IPS DF 6.9 (cell line): ENCODE results near the gene MYO3B.
"Not testable (repeated sequence)": the region's sequence is repeated elsewhere in the genome, so short reads cannot be mapped to it uniquely, and the experiment has no call there.

Source experiments
- DNase-seq: peaks from one replicate; pipeline ENCODE4 v3.0.0-alpha.2; 2013; ENCODE audit warnings: low read depth, low spot score
- H3K27ac ChIP-seq: one replicate; pipeline ENCODE4 v1.5.1; 2013; ENCODE audit warnings: low read length, control low read depth
- H3K27me3 ChIP-seq: 2 replicates; pipeline ENCODE4 v1.6.1; 2013; ENCODE audit warnings: mild to moderate bottlenecking, low read length; ENCODE audit not compliant: control insufficient read depth, insufficient read depth
- H3K36me3 ChIP-seq: 2 replicates; pipeline ENCODE4 v1.6.1; 2013; ENCODE audit warnings: low read length; ENCODE audit not compliant: control insufficient read depth, insufficient read depth
- H3K4me1 ChIP-seq: 2 replicates; pipeline ENCODE4 v1.6.1; 2013; ENCODE audit warnings: low read length; ENCODE audit not compliant: control insufficient read depth, insufficient read depth
- H3K4me3 ChIP-seq: 2 replicates; pipeline ENCODE4 v1.5.1; 2013; ENCODE audit warnings: mild to moderate bottlenecking, low read length
- H3K9me3 ChIP-seq: 2 replicates; pipeline ENCODE4 v1.6.1; 2013; ENCODE audit warnings: low read length, inconsistent platforms; ENCODE audit not compliant: control insufficient read depth, insufficient read depth
- WGBS: extraction: QIAGEN DNeasy Blood & Tissue Kit; methylation state at CpG from one replicate; pipeline ENCODE4 v1.1.7; 2013; ENCODE audit warnings: mixed read lengths, missing lambda C conversion rate; ENCODE audit not compliant: insufficient read length, insufficient coverage; 5-methylcytosine and 5-hydroxymethylcytosine counted together

The MYO3B gene

DNA sequence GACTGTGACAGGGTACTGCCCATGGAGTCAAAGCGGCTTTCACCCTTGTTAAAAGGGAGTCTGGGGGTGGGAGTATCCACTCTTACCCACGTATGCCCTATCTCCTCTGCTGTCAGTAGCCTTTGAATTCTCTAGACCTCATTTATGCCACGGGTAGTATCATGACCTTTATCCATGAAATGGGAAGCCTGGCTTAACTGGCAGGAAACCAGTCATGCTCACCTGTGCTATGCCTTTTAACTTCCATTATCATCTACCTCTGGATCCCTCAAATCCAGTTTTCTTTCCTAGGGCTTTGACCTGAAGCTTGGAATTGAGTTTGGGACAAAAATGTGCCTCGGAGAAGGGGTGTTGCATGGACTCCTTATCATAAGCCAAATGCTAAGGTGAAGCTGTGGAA, 30.0 kb downstream of the MYO3B start:
- H3K4me1 ChIP-seq = peaks cover 1% of the 10 kb centered on the region
- no CpG with 5 or more reads among the region's 4 CpGs for WGBS
- H3K27ac ChIP-seq = no peak overlapping the region
- no peak for DNase-seq
- H3K27me3 ChIP-seq = no peaks in the 10 kb centered on the region
- H3K36me3 ChIP-seq = no peaks in the 10 kb centered on the region
- H3K9me3 ChIP-seq = no peaks in the 10 kb centered on the region
- no peak overlapping the region for H3K4me3 ChIP-seq

DNA sequence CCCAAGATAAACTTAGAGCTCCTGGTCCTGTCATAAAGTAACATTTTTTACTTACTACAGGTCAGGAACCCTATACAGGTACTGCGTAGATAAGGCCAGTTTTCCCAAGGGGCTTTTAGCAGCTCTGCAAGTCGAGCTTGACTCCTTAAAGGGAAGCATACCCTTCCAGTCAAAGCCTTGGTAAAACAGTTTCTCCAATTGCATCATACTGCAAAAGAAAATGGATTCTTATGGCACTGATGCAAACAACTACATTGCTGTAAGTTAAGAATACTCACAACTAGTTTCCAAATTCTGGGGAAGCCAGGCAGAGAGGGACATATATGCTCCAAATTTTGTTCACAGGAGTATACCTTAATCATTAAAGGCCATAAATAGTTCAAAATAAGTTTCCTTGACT, 31.0 kb downstream of the MYO3B start:
- Histone ChIP-seq H3K36me3 (no peaks in the 10 kb centered on the region), H3K4me3 (no peak overlapping the region), H3K4me1 (peaks cover 1% of the 10 kb centered on the region), H3K27me3 (no peaks in the 10 kb centered on the region), H3K9me3 (no peaks in the 10 kb centered on the region), H3K27ac (no peak overlapping the region)
- no peak for DNase-seq
- no CpG with 5 or more reads among the region's 2 CpGs for WGBS

DNA sequence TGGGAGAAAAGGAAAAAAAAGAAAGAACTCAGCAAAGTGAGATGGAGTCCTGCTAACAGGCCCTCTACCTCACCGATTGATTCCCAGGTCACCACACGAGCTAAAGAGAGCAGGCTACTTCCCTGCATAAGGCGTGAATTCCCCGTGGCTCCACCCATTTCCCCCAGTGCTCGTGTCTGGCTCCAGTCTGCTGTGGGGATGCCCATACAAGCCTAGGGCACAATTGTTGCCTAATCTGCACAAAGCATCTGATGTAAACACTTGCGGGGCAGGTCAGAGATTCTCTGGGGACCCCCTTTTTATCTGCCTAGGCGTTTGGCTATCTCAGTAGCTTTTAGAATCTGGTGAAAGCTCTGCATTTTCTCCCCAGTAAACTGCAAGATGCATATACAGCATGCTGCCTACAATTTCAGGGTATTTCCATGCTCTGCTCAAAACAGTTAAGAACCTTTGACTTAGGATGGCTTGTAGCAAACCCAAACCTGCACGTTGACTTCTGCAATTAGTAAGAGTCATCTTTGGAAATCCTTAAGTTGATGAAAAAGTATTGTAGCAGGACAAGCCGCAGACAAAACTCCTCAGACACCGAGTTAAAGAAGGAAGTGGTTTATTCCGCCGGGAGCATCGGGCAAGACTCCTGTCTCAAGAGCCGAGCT, 34.8 kb downstream of the MYO3B start:
- peaks cover 1% of the 10 kb centered on the region for H3K4me1 ChIP-seq

DNA sequence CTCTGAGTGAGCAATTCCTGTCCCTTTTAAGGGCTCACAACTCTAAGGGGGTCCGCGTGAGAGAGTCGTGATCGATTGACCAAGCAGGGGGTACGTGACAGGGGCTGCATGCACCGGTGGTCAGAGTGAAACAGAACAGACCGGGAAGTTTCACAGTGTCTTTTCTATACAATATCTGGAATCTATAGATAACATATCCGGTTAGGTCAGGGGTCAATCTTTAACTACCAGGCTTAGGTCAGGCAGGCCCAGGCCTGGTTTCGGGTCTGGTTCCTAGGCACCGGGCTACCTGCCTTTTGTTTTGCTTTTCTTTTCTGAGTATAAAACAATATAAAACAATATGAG, 35.3 kb downstream of the MYO3B start:
- not testable (repeated sequence) for H3K4me1 ChIP-seq, H3K27me3 ChIP-seq, H3K9me3 ChIP-seq, H3K4me3 ChIP-seq, H3K27ac ChIP-seq, H3K36me3 ChIP-seq, DNase-seq
- no CpG with 5 or more reads among the region's 10 CpGs for WGBS

More for the DNA sequence above, 34.8 kb downstream of the MYO3B start:
- DNase-seq = no peak
- no CpG with 5 or more reads among the region's 14 CpGs for WGBS
- no peak overlapping the region for H3K4me3 ChIP-seq
- no peaks in the 10 kb centered on the region for H3K27me3 ChIP-seq
- no peak overlapping the region for H3K27ac ChIP-seq
- no peaks in the 10 kb centered on the region for H3K36me3 ChIP-seq
- H3K9me3 ChIP-seq = no peaks in the 10 kb centered on the region

DNA sequence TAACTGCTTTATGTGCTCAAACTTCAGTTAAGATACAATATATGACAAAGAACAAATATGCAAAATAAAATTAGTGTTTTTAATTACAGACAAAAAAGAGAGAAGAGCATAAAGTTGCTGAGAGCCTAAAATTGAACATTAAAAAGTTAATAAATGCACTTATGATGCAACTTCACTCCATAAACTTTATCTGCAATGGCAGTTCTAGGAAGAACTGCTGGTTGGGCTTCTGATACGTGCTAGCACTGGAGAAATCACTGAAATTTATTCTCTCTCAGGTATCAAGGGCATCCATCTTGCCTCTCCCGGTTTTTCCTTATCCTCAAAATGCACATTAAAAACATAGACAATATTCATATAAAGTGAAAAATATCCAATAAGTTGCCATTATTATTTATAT, 35.7 kb downstream of the MYO3B start:
- Histone ChIP-seq H3K27ac (no peak overlapping the region), H3K9me3 (no peaks in the 10 kb centered on the region), H3K36me3 (no peaks in the 10 kb centered on the region), H3K4me1 (peaks cover 1% of the 10 kb centered on the region), H3K27me3 (no peaks in the 10 kb centered on the region), H3K4me3 (no peak overlapping the region)
- no peak for DNase-seq
- no CpG with 5 or more reads among the region's 2 CpGs for WGBS

DNA sequence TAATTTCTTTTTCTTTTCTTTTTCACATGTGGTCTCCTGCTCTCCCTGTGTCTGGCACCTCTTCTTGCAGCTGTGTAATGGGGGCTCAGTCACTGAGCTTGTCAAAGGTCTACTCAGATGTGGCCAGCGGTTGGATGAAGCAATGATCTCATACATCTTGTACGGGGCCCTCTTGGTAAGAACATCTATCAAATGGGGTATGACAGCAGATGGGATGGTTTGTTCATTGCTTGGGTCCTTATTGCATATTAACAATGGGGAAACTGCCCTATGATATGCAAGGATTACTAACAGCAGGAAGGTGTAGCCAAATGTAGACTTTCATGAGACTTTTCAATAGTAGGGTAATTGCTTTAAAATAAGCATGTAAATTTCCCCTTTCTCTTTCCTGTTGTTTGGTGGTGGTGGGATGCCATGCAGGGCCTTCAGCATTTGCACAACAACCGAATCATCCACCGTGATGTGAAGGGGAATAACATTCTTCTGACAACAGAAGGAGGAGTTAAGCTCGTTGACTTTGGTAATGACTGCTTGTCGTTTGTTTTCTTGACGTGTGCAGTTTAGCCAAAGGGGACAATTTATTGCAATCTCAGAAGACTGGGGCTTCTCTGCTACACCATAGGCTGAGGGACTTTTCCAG, 36.5 kb downstream of the MYO3B start:
- H3K27ac ChIP-seq = peak overlapping the region; percentile 14
- H3K36me3 ChIP-seq = no peaks in the 10 kb centered on the region
- H3K9me3 ChIP-seq = no peaks in the 10 kb centered on the region
- WGBS = no CpG with 5 or more reads among the region's 7 CpGs
- H3K4me1 ChIP-seq = peaks cover 1% of the 10 kb centered on the region
- no peaks in the 10 kb centered on the region for H3K27me3 ChIP-seq
- DNase-seq = peak; percentile 71
- no peak overlapping the region for H3K4me3 ChIP-seq

DNA sequence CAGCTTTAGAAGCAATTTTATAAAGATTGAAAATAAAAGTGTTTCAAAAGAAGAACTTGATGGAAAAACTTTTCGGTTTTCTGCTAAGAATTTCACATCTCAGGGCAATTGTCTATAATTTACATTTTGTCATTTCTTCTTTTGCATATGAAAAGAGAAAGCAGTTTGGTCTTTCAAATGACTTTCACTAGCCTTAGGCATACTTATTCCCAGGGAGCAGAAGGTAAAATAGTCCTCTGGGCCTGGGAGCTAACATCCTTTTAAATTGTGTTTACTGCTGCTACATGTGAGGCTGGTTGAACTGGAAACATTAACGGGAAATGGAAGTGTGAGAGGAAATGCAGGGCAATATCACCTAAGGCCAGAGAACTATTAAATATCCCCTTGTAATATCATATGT, 37.1 kb downstream of the MYO3B start:
- no peak overlapping the region for H3K27ac ChIP-seq
- no CpG with 5 or more reads among the region's 2 CpGs for WGBS
- peaks cover 1% of the 10 kb centered on the region for H3K4me1 ChIP-seq
- H3K36me3 ChIP-seq = no peaks in the 10 kb centered on the region
- no peaks in the 10 kb centered on the region for H3K27me3 ChIP-seq
- DNase-seq = no peak
- no peaks in the 10 kb centered on the region for H3K9me3 ChIP-seq
- H3K4me3 ChIP-seq = no peak overlapping the region

DNA sequence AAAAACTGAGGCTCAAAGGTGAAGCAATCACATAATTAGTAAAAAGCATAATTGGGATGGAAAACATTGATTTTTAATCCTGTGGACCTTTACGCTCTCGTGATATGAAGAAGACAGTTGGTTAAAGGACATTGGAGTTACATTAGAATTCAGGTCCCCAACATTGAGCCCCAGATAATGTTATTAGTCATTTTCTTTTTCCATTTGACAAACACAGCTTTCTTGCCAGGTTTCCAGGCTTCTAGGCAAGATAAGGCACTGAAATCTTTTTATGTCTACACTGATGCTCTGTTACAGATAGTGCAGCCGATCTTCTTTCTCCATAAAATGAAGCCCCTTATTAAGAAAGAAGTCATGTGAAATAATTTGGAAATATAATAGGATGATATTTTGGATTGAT, 38.5 kb downstream of the MYO3B start:
- H3K4me1 ChIP-seq = peaks cover 1% of the 10 kb centered on the region

DNA sequence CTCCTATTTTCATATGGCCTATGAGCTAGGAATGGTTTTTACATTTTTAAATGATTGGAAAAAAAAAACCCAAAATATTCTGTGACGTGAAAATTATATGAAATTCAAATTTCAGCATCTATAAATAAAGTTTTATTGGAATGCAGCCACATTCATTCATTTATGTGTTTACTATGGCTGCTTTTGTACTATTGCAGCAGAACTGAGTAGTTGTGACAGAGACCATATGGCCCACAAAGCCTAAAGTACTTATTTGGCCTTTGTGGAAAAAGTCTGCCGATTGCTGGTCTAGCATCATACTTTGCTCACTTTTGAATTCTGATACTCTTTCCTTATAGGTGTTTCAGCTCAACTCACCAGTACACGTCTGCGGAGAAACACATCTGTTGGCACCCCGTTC, 39.0 kb downstream of the MYO3B start:
- no peak for DNase-seq
- H3K27ac ChIP-seq = no peak overlapping the region
- H3K36me3 ChIP-seq = no peaks in the 10 kb centered on the region
- no peaks in the 10 kb centered on the region for H3K9me3 ChIP-seq
- H3K4me1 ChIP-seq = peaks cover 2% of the 10 kb centered on the region
- H3K4me3 ChIP-seq = no peak overlapping the region
- H3K27me3 ChIP-seq = no peaks in the 10 kb centered on the region
- WGBS = no CpG with 5 or more reads among the region's 5 CpGs

More for the DNA sequence above, 38.5 kb downstream of the MYO3B start:
- Histone ChIP-seq H3K9me3 (no peaks in the 10 kb centered on the region), H3K27ac (no peak overlapping the region), H3K27me3 (no peaks in the 10 kb centered on the region), H3K36me3 (no peaks in the 10 kb centered on the region), H3K4me3 (no peak overlapping the region)
- no peak for DNase-seq
- WGBS = no CpG with 5 or more reads among the region's 3 CpGs

DNA sequence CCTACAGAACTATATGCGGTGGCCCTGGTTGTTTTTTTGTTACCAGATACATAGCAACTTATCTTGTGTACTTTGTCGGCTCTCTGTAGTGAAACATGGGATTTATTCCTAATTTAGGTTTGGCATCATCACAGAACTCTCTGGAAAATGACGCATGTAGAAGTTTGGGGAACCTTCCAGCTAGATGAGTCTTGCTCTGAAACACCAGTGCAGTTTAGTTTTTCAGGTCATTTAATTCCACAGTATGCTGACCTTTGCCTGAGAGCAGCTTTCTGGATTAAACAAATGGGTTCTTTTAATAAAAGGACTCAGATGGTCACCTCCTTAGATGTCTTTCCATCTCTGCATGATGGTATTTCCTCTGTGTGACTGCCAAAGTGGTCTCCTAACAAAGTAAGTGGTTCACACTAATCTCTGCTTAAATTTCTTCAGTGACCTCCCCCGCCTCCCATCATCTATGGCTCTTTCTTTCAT, 39.9 kb downstream of the MYO3B start:
- H3K36me3 ChIP-seq = no peaks in the 10 kb centered on the region
- no peaks in the 10 kb centered on the region for H3K9me3 ChIP-seq
- peaks cover 3% of the 10 kb centered on the region for H3K4me1 ChIP-seq
- WGBS = no CpG with 5 or more reads among the region's 4 CpGs
- H3K4me3 ChIP-seq = no peak overlapping the region
- no peak overlapping the region for H3K27ac ChIP-seq
- H3K27me3 ChIP-seq = no peaks in the 10 kb centered on the region
- DNase-seq = no peak

DNA sequence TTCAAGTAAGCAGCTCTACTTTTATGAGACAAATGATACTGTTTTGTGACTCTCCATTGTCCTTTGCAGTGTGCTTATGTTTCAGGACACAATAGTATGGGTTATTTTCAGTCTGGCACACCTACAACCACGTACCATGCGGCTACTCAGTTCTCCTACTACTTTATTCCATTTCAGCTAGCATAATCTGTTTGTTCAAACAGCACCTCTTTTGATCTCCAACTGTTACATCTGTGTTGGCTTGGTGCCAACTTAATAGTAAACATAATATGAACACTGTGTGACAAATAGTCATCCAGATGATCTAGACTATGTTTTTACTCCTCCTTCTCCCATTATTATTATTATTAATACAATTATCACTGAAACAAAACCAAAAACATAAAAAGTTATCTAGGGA, 40.5 kb downstream of the MYO3B start:
- no peaks in the 10 kb centered on the region for H3K36me3 ChIP-seq
- WGBS = no CpG with 5 or more reads among the region's 2 CpGs
- DNase-seq = no peak

More for the DNA sequence above, 40.5 kb downstream of the MYO3B start:
- no peaks in the 10 kb centered on the region for H3K27me3 ChIP-seq
- peaks cover 3% of the 10 kb centered on the region for H3K4me1 ChIP-seq
- no peak overlapping the region for H3K4me3 ChIP-seq
- no peaks in the 10 kb centered on the region for H3K9me3 ChIP-seq
- H3K27ac ChIP-seq = no peak overlapping the region
